Trophoblast cell (in vitro differentiated cells and primary cell): ENCODE results near the gene CTNNA3.

Source experiments
- DNase-seq, 2 donors: peaks; one replicate each; pipeline ENCODE4 v3.0.0-alpha.2; 2016
- H2AFZ ChIP-seq: 2 replicates; pipeline ENCODE4 v1.6.1; 2013; ENCODE audit warnings: low read length, moderate library complexity, mild to moderate bottlenecking; ENCODE audit not compliant: insufficient read depth, poor library complexity
- H2AK5ac ChIP-seq: 2 replicates; pipeline ENCODE4 v1.6.1; 2013; ENCODE audit warnings: mild to moderate bottlenecking, low read length
- H2BK120ac ChIP-seq: 2 replicates; pipeline ENCODE4 v1.6.1; 2013; ENCODE audit warnings: low read length, mild to moderate bottlenecking, moderate library complexity; ENCODE audit not compliant: insufficient read depth, poor library complexity
- H2BK12ac ChIP-seq: 2 replicates; pipeline ENCODE4 v1.6.1; 2013; ENCODE audit warnings: mild to moderate bottlenecking, low read length, moderate library complexity
- H2BK5ac ChIP-seq: 2 replicates; pipeline ENCODE4 v1.6.1; 2013; ENCODE audit warnings: low read length, low read depth, moderate library complexity, mild to moderate bottlenecking; ENCODE audit not compliant: poor library complexity
- H3K14ac ChIP-seq: 2 replicates; pipeline ENCODE4 v1.6.1; 2013; ENCODE audit warnings: mild to moderate bottlenecking, low read length
- H3K18ac ChIP-seq: 2 replicates; pipeline ENCODE4 v1.6.1; 2013; ENCODE audit warnings: mild to moderate bottlenecking, low read length
- H3K23ac ChIP-seq: 2 replicates; pipeline ENCODE4 v1.6.1; 2013; ENCODE audit warnings: low read length
- H3K27ac ChIP-seq: 2 replicates; pipeline ENCODE4 v1.5.1; 2013; ENCODE audit warnings: low read depth, mild to moderate bottlenecking, inconsistent platforms, low read length, moderate library complexity
- H3K27me3 ChIP-seq: 2 replicates; pipeline ENCODE4 v1.6.1; 2013; ENCODE audit warnings: inconsistent platforms, mild to moderate bottlenecking, low read length, moderate library complexity; ENCODE audit not compliant: insufficient read depth
- H3K36me3 ChIP-seq, 2 experiments: 1 replicate in 1 of 2; 2 replicates in 1 of 2; pipeline ENCODE4 v1.6.1; 2013; ENCODE audit warnings: low read length in 2 of 2, mild to moderate bottlenecking in 2 of 2, moderate library complexity in 1 of 2; ENCODE audit not compliant: insufficient read depth in 2 of 2, control insufficient read depth in 1 of 2
- H3K4ac ChIP-seq: 2 replicates; pipeline ENCODE4 v1.6.1; 2013; ENCODE audit warnings: low read depth, mild to moderate bottlenecking, low read length, moderate library complexity
- H3K4me1 ChIP-seq, 2 experiments: 1 replicate in 1 of 2; 2 replicates in 1 of 2; pipeline ENCODE4 v1.6.1; 2013; ENCODE audit warnings: low read length in 2 of 2, mild to moderate bottlenecking in 2 of 2, moderate library complexity in 1 of 2; ENCODE audit not compliant: insufficient read depth in 2 of 2, control insufficient read depth in 1 of 2
- H3K4me2 ChIP-seq: 2 replicates; pipeline ENCODE4 v1.6.1; 2013; ENCODE audit warnings: inconsistent platforms, mild to moderate bottlenecking, low read length, moderate library complexity
- H3K4me3 ChIP-seq: 2 replicates; pipeline ENCODE4 v1.5.1; 2013; ENCODE audit warnings: mild to moderate bottlenecking, low read depth, low read length, inconsistent platforms
- H3K79me1 ChIP-seq: one replicate; pipeline ENCODE4 v1.6.1; 2013; ENCODE audit warnings: low read length
- H3K79me2 ChIP-seq: 2 replicates; pipeline ENCODE4 v1.6.1; 2013; ENCODE audit warnings: low read length, mild to moderate bottlenecking; ENCODE audit not compliant: control insufficient read depth, insufficient read depth, poor library complexity
- H3K9ac ChIP-seq: 2 replicates; pipeline ENCODE4 v1.6.1; 2013; ENCODE audit warnings: mild to moderate bottlenecking, low read length
- H3K9me3 ChIP-seq: 2 replicates; pipeline ENCODE4 v1.6.1; 2013; ENCODE audit warnings: low read depth, mild to moderate bottlenecking, control low read depth, inconsistent platforms, low read length; ENCODE audit not compliant: insufficient read depth
- H4K12ac ChIP-seq: 2 replicates; pipeline ENCODE4 v1.6.1; 2013; ENCODE audit warnings: low read depth, mild to moderate bottlenecking, low read length, moderate library complexity
- H4K8ac ChIP-seq: 2 replicates; pipeline ENCODE4 v1.6.1; 2013; ENCODE audit warnings: low read depth, mild to moderate bottlenecking, low read length, moderate library complexity
- H4K91ac ChIP-seq: one replicate; pipeline ENCODE4 v1.6.1; 2013; ENCODE audit warnings: low read depth, mild to moderate bottlenecking, low read length, moderate library complexity
- WGBS: extraction: QIAGEN DNeasy Blood & Tissue Kit; methylation state at CpG from one replicate; pipeline ENCODE4 v1.1.7; 2013; ENCODE audit warnings: missing lambda C conversion rate; ENCODE audit not compliant: insufficient read length, insufficient coverage; ENCODE audit errors: extremely low coverage; 5-methylcytosine and 5-hydroxymethylcytosine counted together

Gene CTNNA3

GRCh38 chr10:66835400-66835799, 860.6 kb downstream of the CTNNA3 start:
- Histone ChIP-seq H3K27ac (no peak overlapping the region), H2BK120ac (no peak overlapping the region), H3K23ac (no peak overlapping the region), H3K9me3 (no peaks in the 10 kb centered on the region), H3K4ac (no peak overlapping the region), H4K8ac (no peak overlapping the region), H3K14ac (no peak overlapping the region), H3K4me2 (no peak overlapping the region), H2BK5ac (no peak overlapping the region), H2AFZ (no peak overlapping the region), H2AK5ac (no peak overlapping the region), H4K91ac (no peak overlapping the region), H3K79me1 (no peaks in the 10 kb centered on the region), H3K4me3 (no peak overlapping the region), H3K18ac (no peak overlapping the region), H4K12ac (no peak overlapping the region), H3K79me2 (no peaks in the 10 kb centered on the region), H3K36me3 (no peaks in the 10 kb centered on the region), H2BK12ac (no peak overlapping the region), H3K27me3 (no peaks in the 10 kb centered on the region), H3K9ac (no peak overlapping the region), H3K4me1 (no peaks in the 10 kb centered on the region)
- DNase-seq, result no peak

DNA sequence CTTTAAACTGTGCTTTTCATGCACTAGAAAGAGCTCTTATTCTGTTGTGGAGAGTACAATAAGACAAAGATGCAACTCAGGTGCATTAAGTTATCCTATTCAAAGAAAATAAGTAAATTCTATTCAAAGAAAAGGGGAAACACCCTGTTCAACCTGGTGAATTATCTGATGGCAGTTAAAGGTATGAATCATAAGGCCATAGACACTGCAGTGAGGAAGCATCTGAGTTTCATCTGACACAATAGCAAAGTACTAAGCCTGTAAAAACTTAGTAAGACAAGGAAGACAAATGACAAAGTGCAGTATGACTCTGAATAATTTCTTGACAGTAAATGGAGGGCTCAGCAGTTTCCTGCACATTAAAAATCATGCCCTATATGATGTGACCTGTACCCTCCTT, 861.2 kb downstream of the CTNNA3 start:
- no peak overlapping the region for H3K23ac ChIP-seq
- no peaks in the 10 kb centered on the region for H3K9me3 ChIP-seq
- H2BK5ac ChIP-seq, result no peak overlapping the region
- H2AFZ ChIP-seq, result no peak overlapping the region
- no peak overlapping the region for H3K4me2 ChIP-seq
- H3K4me1 ChIP-seq, result no peaks in the 10 kb centered on the region
- H3K79me2 ChIP-seq, result no peaks in the 10 kb centered on the region
- H3K36me3 ChIP-seq, result no peaks in the 10 kb centered on the region
- no peaks in the 10 kb centered on the region for H3K27me3 ChIP-seq
- no peaks in the 10 kb centered on the region for H3K79me1 ChIP-seq
- no peak for DNase-seq
- H3K4ac ChIP-seq, result no peak overlapping the region
- no peak overlapping the region for H4K8ac ChIP-seq
- no peak overlapping the region for H4K91ac ChIP-seq
- no peak overlapping the region for H3K9ac ChIP-seq
- H3K27ac ChIP-seq, result no peak overlapping the region
- no peak overlapping the region for H2BK12ac ChIP-seq
- H3K4me3 ChIP-seq, result no peak overlapping the region
- H4K12ac ChIP-seq, result no peak overlapping the region
- H3K18ac ChIP-seq, result no peak overlapping the region
- H2AK5ac ChIP-seq, result no peak overlapping the region
- no peak overlapping the region for H2BK120ac ChIP-seq
- H3K14ac ChIP-seq, result no peak overlapping the region

GRCh38 chr10:66833861-66834260, 862.1 kb downstream of the CTNNA3 start:
- H4K8ac ChIP-seq, result no peak overlapping the region
- H3K4ac ChIP-seq, result no peak overlapping the region
- H3K4me1 ChIP-seq, result no peaks in the 10 kb centered on the region
- H2AK5ac ChIP-seq, result no peak overlapping the region
- H3K27me3 ChIP-seq, result no peaks in the 10 kb centered on the region
- H3K79me2 ChIP-seq, result no peaks in the 10 kb centered on the region
- H3K36me3 ChIP-seq, result no peaks in the 10 kb centered on the region
- H3K27ac ChIP-seq, result no peak overlapping the region
- H2BK120ac ChIP-seq, result no peak overlapping the region
- no peak overlapping the region for H3K9ac ChIP-seq
- H3K9me3 ChIP-seq, result no peaks in the 10 kb centered on the region
- H3K23ac ChIP-seq, result no peak overlapping the region
- H2BK12ac ChIP-seq, result no peak overlapping the region
- DNase-seq, result no peak
- no peak overlapping the region for H3K4me2 ChIP-seq
- no CpG with 5 or more reads among the region's 1 CpG for WGBS
- no peak overlapping the region for H2AFZ ChIP-seq
- no peaks in the 10 kb centered on the region for H3K79me1 ChIP-seq
- H2BK5ac ChIP-seq, result no peak overlapping the region
- H3K18ac ChIP-seq, result no peak overlapping the region
- H4K12ac ChIP-seq, result no peak overlapping the region
- H4K91ac ChIP-seq, result no peak overlapping the region
- H3K14ac ChIP-seq, result no peak overlapping the region
- H3K4me3 ChIP-seq, result no peak overlapping the region

DNA sequence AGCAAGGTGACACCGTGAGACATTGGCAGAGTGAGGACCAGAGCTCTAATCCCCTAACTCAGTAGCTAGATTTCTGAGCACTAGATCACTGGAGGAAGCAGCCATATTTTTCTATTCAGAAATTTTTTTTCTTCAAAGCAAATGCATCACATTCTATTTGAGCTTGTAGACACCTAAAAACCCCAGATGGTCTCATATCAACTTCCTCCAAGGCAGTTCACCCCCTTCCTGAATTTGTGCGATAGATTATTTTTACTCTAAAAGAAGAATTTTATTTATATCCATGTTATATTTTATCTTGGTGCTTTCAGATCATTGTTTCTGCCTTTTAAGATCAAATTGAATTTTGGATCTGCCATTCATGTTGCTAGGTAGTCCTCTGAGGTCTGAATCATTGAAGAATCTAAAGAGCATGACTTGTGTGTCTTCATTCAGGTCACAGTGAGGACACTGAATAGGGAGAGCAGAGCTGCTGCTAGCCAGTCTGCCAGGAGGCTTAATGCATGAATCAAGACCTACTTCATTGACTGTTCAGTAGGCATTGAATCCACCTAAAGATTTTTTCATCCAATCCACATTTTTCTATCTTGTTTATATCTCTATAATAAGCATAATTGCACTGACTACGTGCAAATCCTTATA, 863.1 kb downstream of the CTNNA3 start:
- no peak overlapping the region for H3K18ac ChIP-seq
- no peak overlapping the region for H3K4ac ChIP-seq
- H3K27me3 ChIP-seq, result no peaks in the 10 kb centered on the region
- no peak overlapping the region for H3K14ac ChIP-seq
- H3K4me3 ChIP-seq, result no peak overlapping the region
- no peak for DNase-seq
- H3K79me1 ChIP-seq, result no peaks in the 10 kb centered on the region
- H2AK5ac ChIP-seq, result no peak overlapping the region
- H3K4me2 ChIP-seq, result no peak overlapping the region
- no peak overlapping the region for H2BK120ac ChIP-seq
- H4K8ac ChIP-seq, result no peak overlapping the region
- no peak overlapping the region for H3K9ac ChIP-seq
- no peak overlapping the region for H3K23ac ChIP-seq
- no peak overlapping the region for H4K91ac ChIP-seq
- H3K36me3 ChIP-seq, result no peaks in the 10 kb centered on the region
- H3K79me2 ChIP-seq, result no peaks in the 10 kb centered on the region
- no peak overlapping the region for H2AFZ ChIP-seq
- no peaks in the 10 kb centered on the region for H3K4me1 ChIP-seq
- WGBS, result no CpG with 5 or more reads among the region's 3 CpGs
- H2BK5ac ChIP-seq, result no peak overlapping the region
- H4K12ac ChIP-seq, result no peak overlapping the region
- no peak overlapping the region for H3K27ac ChIP-seq
- H2BK12ac ChIP-seq, result no peak overlapping the region
- no peaks in the 10 kb centered on the region for H3K9me3 ChIP-seq
